Stimulated activated CD4-positive, alpha-beta T cell treated with anti-CD3 and anti-CD28 coated beads, Interleukin-4, amount 100 ng/mL, for 48 hours (primary cell): Measurements from ENCODE around the gene CLEC4C.
"Not testable (repeated sequence)": the region's sequence is repeated elsewhere in the genome, so short reads cannot be mapped to it uniquely, and the experiment has no call there.

Source experiments
- DNase-seq, 2 donors: peaks; one replicate each; pipeline ENCODE4 v3.0.0-alpha.2; 2020; ENCODE audit warnings: low read depth in 2 of 2

The CLEC4C gene, protein sequence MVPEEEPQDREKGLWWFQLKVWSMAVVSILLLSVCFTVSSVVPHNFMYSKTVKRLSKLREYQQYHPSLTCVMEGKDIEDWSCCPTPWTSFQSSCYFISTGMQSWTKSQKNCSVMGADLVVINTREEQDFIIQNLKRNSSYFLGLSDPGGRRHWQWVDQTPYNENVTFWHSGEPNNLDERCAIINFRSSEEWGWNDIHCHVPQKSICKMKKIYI

DNA sequence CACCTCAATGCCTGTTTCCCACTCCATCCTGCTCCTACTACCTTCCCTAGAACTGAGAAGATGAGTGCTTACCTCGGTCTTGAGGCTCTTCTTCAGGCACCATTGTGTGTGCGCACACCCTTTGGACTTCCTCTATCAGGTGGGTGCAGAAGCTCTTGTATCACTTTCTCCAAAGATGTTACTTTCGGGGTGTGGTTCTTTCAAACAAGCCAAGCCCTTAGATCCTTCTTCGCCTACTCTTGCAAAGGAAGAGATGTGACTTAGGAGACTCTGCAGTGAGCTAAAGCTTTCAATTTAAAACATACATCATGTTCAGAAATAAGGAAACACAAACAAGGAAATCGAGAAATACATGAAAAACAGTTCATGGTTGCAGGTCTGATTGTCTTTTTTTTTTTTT, at the start of gene CLEC4C:
CLEC4C (minus strand) TSS at position 130 of the 400 bp plus-strand sequence; CDS start at position 103, 27 bp downstream.
- DNase-seq, result no peak

DNA sequence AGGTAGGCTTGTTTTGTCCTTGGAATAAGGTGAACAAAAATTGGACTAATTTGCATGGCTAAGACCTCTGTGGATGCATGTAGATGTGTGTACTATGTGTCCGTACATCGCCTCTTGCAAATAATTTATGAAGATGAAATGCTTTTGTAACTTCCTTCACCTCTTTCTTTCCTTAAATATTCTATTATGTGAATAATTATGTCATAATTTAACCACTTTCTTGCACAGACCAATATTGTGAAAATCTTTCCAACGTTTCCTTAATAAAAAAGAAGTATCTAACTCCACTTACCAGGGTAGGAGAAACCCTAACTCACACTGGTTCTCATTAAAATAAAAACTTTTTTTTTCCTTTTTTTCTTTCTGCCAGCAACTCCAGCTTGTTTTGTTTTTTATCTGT, 46.0 kb upstream of the CLEC4C start:
- no peak for DNase-seq

DNA sequence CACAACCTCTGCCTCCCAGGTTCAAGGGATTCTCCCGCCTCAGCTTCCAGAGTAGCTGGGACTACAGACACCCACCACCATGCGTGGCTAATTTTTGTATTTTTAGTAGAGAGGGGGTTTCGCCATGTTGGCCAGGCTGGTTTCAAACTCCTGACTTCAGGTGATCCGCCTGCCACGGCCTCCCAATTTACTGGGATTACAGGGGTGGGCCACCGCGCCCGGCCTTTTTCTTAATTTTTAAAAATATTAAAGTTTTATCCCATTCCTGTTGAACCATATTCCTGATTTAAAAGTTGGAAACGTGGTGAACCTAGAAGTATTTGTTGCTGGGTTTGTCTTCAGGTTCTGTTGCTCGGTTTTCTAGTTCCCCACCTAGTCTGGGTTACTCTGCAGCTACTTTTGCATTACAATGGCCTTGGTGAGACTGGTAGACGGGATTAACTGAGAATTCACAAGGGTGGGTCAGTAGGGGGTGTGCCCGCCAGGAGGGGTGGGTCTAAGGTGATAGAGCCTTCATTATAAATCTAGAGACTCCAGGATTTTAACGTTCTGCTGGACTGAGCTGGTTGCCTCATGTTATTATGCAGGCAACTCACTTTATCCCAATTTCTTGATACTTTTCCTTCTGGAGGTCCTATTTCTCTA, 41.8 kb upstream of the CLEC4C start, which contains the start of gene NANOG:
NANOG (plus strand) TSS at position 519 of the 645 bp plus-strand sequence. CDS start 213 bp downstream, outside the sequence.
- DNase-seq, result not testable (repeated sequence)

DNA sequence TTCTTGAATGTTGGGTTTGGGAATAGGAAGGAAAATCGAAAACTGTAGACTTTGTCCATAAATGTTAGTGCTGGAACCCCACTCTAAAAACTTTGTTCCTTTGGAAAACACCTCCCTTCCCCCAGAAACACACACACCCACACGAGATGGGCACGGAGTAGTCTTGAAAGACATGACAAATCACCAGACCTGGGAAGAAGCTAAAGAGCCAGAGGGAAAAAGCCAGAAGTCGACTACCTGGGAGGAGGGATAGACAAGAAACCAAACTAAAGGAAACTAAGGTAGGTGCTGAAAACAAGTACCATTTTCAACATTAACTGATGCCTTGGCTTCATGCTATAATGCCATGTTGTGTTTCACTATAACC, 41.1 kb upstream of the CLEC4C start:
- DNase-seq, result no peak

DNA sequence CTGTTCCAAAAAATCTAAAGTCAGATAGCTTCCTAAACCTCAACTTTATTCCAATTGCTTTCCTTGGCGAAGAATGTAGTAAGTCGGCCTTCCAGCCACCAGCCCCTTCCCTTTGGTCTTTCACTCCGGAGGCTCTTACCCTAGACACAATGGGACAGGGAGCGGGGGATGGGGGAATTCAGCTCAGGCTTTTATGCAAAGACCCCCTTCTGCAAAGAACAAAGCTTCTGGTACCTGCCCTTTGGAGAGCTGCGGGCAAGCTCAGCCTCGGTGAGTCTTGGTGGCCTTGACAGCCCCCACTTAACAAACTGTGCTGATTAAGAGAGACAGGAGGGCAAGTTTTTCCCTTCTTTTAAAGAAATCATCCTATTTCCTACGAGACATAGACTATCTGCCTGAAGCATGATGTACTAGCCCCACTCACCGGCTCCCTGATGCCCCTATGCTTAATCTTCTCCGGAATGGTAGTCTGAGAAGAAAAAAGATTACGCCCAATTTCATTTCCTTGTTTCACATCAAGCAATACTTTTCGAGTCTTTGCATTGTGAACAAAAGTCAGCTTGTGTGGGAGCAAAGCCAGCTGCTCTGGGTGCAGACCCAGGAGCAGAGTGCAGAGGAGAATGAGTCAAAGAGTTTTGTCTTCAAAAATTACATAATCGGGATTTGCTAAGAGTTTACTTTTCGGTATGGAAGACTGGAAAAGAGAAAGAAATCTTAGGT, 40.6 kb upstream of the CLEC4C start:
- no peak for DNase-seq

DNA sequence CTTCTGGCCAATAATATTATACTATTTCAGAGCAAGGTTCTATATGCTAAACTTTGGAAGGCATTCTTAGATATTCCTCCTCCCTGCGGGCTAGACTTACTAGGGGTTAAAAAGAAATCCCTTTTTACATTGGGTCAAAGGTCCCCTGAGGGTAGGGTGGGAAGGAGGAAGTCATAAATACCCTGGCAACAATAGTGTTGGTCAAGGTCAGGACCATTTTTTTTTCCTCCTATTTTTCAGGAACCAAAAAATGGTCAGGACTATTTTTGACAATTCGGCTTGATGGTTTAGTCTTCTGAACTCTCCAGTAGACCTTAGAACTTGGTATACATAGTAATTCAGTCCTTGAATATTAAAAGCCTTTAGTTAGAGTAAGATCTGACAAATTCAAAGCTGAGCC, 37.5 kb upstream of the CLEC4C start:
- no peak for DNase-seq

DNA sequence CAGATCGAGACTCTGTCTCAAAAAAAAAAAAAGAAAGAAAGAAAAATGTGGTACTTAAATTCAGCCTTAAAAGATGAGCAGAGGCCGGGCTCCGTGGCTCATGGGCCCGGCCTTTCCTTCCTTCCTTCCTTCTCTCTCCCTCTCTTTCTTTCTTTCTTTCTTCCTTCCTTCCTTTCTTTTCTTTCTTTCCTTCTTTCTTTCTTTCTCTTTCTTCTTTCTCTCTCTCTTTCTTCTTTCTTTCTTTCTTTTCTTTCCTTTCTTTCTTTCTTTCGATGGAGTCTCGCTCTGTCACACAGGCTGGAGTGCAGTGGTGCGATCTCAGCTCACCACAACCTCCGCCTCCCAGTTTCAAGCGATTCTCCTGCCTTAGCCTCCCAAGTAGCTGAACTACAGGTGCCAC, 36.3 kb upstream of the CLEC4C start:
- not testable (repeated sequence) for DNase-seq

DNA sequence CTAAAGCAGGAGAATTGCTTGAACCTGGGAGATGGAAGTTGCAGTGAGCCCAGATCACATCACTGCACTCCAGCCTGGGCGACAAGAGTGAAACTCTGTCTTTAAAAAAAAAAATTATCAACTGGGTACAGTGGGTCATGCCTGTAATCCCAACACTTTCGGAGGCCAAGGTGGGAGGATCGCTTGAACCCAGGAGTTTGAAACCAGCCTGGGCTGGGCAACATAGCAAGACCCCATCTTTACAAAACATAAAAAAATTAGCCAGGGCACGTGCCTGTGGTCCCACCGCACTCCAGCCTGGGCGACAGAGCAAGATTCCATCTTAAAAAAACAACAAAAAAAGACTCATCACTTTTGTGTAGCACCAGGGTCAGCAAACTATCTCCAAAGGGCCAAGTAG, 34.9 kb upstream of the CLEC4C start:
- no peak for DNase-seq

DNA sequence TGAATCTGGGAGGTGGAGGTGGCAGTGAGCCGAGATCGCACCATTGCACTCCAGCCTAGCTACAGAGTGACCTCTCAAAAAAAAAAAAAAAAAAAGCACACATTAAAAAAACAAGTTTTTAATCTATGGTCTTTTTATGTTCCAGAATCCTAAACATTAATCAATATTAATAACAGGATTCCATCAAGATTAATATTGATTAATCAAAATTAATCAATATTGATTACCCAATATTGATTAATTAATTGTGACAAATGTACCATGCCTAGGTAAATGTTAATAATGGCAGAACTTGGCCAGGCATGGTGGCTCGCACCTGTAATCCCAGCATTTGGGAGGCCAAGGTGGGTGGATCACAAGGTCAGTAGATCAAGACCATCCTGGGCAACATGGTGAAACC, 34.1 kb upstream of the CLEC4C start:
- no peak for DNase-seq

DNA sequence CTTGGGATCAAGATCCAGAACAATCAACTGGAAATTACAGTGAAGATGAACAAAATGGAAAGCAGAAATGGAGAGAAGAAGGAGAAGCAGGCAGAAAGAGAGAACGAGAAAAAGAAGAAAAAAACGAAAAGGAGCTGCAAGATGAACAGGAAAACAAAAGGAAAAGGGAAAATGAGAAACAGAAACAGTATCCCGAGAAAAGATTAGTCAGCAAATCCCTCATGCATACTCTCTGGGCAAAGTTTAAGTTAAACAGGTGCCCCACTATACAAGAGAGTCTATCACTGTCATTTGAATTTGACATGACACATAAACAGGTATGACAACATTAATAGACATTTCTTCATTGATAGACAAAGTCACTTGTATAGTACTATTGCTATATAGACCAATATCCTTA, 22.8 kb upstream of the CLEC4C start:
- DNase-seq, result no peak

DNA sequence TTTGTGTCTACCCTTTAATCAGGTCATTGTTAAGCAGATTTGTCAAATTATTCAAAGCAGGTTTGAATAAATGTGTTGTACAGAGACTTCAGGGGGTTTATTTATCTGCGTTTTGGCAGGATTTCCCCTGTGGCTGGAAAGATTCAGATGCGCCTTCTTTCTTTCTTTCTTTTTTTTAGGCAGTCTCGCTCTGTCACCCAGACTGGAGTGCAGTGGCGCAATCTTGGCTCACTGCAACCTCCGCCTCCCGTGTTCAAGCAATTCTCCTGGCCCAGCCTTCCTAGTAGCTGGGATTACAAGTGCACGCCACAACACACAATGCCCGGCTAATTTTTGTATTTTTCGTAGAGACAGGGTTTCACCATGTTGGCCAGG, 11.6 kb upstream of the CLEC4C start:
- DNase-seq, result no peak

DNA sequence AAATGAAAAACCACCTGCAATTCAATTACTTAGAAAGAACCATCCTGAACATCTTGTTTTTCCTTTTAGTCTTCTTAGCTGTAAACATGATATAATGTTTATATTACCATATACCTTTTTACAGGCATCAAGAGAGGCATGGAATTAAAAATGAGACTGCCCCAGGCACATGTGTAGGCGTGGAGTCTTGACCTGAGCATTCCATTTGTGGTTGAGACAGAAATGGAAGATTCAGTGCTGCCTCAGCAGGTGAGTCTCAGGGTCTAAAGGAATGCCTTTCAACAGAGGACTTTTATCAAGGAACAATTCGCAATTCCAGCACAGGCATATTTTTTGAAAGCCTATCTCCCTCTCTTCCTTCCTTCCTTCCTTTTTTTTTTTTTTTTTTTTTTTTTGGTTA, 9.8 kb upstream of the CLEC4C start:
- DNase-seq, result no peak

DNA sequence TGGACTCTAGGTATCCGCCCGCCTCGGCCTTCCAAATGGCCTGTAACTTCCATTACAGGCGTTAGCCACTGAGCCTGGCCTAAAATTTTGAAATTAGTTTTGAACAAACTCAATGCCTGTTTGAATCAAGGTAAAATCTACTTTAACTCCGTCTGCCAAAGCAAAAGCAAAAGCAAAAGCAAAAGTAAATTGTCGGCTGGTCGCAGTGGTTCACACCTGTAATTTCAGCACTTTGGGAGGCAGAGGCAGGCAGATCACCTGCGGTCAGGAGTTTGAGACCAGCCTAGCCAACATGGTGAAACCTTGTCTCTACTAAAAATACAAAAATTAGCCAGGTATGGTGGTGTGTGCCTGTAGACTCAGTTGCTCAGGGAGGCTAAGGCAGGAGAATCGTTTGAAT, 8.5 kb upstream of the CLEC4C start:
- DNase-seq, result not testable (repeated sequence)

DNA sequence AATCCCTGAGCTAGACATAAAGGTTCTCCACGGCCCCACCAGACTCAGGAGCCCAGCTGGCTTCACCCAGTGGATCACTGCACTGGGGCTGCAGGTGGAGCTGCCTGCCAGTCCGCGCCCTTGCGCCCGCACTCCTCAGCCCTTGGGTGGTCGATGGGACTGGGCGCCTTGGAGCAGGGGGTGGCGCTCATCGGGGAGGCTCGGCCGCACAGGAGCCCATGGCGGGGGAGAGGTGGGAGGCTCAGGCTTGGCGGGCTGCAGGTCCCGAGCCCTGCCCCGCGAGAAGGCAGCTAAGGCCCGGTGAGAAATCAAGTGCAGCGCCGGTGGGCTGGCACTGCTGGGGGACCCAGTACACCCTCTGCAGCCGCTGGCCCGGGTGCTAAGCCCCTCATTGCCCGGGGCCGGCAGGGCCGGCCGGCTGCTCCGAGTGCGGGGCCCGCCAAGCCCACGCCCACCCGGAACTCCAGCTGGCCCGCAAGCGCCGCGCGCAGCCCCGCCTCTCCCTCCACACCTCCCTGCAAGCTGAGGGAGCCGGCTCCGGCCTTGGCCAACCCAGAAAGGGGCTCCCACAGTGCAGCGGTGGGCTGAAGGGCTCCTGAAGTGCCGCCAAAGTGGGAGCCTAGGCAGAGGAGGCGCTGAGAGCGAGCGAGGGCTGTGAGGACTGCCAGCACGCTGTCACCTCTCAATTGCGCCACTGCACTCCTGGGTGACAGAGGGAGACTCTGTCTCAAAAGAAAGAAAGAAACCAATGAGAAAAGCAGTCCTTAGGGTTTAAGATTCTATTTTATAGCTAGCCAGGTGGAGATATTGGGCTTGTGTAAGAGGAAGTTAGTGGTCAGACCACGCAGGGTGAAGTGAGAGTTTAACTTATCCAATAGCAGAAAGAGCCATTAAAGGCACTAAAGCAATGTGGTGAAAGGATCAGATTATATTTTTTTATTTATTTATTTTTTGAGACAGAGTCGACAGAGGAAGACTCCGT, 5.1 kb upstream of the CLEC4C start:
- not testable (repeated sequence) for DNase-seq

DNA sequence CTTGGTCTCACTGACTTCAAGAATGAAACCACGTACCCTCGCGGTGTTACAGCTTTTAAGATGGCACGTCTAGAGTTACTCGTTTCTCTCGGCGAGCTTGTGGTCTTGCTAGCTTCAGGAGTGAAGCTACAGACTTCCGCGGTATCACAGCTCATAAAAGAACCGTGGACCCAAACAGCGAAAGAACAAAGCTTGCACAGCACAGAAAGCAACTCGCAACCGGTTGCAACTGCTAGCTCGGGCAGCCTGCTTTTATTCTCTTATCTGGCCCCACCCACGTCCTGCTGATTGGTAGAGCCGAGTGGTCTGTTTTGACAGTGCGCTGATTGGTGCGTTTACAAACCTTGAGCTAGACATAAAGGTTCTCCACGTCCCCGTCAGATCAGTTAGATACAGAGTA, 4.2 kb upstream of the CLEC4C start:
- no peak for DNase-seq

DNA sequence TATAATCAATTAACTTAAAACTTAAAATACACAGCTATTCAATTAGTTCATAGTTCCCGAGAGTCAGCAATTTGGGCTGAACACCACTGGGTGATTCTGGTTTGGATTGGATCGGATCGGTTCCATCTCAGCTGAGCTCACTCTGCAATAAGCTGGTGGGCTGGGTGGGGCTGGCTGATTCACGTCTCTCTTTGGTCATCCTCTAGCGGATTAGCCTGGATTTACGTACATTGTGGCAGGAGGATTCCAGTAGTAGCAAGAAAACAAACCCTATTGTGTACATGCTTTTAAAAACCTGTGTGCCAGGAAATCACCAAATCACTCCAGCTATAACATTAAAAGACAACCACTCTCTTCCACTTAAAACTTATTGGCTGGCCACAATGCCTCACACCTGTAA, 3.2 kb upstream of the CLEC4C start:
- no peak for DNase-seq

DNA sequence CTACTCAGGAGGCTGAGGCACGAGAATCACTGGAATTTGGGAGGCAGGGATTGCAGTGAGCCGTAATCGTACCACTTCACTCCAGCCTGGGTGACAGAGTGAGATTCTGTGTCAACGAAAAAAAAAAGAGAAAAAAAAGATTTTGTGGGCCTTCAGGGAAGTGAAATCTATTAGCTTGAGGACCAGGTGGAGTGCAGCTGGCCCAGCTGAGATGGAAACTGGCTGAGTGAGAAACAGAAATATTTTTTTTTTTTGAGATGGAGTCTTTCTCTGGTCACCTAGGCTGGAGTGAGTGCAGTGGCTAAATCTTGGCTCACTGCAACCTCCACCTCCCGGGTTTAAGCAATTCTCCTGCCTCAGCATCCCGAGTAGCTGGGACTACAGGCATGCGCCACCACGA, 2.3 kb upstream of the CLEC4C start:
- DNase-seq, result no peak

DNA sequence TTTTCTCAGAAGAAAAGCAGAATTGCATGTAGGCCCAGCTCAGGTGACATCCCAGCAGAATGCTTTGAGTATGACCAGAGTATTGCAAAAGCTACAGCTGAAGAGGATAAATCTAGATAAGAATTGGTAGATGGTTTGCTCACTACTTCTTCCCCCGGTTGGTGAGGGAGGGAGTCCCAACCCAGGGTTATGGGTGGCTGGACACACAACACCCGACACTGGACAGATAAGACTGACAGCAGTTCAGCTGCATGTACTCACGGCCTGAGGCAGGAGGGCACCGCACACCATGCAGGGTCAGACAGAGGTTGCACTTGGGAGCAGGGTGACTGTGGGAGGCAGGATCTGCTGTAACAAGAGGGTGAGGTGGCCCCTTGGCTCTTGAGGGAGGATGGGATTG, 1.7 kb upstream of the CLEC4C start:
- DNase-seq, result no peak

DNA sequence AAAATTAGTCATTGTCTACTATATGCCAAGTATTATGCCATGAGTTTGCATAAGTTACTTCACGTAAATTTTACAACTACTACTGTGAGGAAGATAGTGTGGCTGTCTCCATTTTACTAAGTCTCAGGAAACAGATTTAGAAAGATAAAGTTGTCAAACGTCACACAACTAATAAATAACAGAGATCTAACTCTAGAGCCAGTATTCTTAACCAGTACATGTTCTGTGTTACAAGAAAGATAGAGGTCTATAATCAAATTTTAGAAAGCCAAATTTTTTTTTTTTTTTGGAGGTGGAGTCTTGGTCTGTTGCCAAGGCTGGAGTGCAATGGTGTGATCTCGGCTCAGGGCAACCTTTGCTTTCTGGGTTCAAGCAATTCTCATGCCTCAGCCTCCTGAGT, 14.2 kb downstream of the CLEC4C start:
- DNase-seq, result no peak

DNA sequence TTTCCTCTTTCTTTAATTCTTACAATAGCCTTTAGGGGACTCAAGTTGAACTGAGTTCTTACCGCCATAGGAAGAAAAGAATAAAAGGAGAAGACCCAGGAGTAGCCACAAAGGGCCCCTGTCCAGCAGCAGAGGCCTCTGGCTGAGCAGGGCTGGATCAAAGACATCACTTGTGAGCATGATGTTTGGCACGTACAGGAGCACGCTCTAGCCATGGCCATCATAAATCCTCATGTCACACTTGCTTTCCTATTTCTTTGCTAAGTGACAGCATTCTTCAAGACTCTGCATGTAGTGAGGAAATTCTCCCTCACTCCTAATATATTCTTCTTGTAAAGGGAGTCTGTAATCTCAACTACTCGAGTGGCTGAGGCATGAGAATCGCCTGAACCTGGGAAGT, 15.7 kb downstream of the CLEC4C start:
- DNase-seq, result no peak

DNA sequence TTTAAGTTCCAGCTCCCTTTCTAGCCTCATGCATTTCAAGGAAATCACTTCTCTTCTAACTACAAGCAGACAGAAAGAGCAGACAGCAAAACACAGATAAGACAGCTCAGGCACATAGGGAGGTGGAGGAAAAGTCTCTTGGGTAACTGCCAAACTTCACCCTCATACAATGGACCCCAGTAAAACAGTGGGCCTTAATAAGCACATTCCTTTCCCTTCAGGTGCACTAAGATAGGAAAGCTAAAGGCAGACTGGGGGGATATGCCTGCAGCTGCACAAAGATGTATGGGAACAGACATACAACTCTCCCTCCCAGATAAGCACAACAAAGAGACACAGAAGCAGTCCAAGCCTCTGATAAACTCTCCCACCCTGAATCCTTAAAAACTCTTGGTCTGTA, 16.2 kb downstream of the CLEC4C start:
- not testable (repeated sequence) for DNase-seq

DNA sequence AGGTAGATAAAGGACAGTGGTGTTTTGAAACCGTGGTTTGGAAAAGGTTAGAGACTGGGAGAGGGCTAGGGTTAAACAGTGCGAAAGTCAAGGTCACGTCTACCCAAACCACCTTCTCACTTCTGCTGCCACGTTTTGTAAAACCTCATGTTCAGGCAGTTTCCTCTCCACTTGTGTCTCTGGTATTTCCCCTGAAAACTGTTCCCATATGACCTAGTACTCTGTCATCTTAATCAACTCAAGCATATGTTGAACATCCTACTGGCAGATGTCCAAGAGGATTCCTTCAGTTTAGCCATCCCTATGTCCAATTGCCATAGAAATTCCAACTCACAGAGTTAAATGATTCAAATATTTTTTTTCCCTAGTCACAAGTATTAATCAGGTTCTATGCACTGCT, 17.4 kb downstream of the CLEC4C start:
- DNase-seq, result no peak
